ENCODE results near the gene AP2M1.

AP2M1 gene

DNA sequence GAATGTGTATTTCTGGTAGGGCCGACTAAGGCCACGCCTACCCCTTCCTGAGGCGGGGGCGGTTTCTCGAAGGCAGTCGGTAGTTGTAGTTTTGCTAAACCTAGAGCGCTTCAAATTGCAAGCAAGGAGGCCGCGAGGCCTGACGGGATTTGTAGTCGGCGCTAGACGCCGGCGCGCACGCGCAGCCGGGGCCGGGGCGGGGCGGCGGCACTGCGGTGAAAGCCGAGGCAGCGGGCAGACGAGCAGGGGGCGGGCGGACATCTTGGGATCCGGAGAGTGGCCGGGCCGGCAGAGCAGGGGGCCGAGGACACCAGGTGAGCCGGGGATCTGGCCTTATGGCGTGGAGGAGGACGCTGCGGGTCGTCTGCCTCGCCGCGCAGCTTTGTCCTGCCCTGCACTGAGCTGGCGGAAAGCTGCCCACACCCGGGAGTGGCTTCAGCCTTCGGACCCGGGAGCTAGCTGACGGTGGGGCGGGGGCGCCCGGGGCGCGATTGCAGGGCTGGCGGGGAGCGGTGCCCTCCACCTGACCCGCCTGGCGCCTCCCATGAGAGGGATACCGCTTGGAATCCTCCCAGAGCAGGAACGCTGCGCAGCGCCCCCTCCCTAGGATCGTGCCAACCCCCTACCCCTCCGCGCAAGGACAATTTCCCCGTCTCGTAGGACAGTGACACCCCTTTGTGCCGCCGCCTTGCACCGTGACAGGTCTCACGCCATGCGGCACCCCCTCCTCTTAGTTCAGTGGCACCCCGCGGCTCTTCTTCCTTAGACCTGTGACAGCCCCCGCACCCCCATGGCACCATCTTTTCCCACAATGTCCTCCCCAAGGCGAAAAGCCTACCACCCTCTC is at the start of gene AP2M1:
Gene AP2M1, plus strand, starts transcription at position 210 of the 847 bp plus-strand sequence. CDS start 2,139 bp downstream, outside the sequence.
- peaks cover 32 to 51% of the 10 kb centered on the region in 2 donors for H3K4me1 Mint-ChIP-seq
- DNase-seq (peak; percentile 99), ATAC-seq (replicated peaks) (peak; percentile 95 to 96)
- H3K4me3 Mint-ChIP-seq, result peak within 1 kb of the TSS; percentile 93 to 100
- H3K27me3 Mint-ChIP-seq, result no peaks in the 10 kb centered on the region
- peak within 1 kb of the TSS; percentile 96 for H3K27ac Mint-ChIP-seq
- H3K9me3 Mint-ChIP-seq, result no peaks in the 10 kb centered on the region
- peaks cover 41 to 58% of the 10 kb centered on the region in 2 donors for H3K36me3 Mint-ChIP-seq

DNA sequence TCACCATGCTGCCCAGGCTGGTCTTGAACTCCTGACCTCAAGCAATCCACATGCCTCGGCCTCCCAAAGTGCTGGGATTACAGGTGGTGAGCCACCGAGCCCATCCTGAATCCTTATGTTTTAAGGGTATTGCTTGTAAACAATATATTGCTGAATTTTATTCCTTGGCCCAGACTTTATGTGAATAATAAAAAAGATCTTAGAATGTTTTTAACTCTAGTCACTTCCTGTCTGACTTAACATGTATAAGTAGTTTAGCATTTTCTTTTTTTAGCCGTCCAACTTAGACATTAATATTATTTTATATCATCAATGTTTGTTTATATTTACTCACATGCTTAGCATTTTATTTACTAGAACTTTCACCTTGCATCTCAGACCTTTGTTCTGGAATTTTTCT is 48.6 kb upstream of the AP2M1 start:
- ATAC-seq (replicated peaks) (no peak), DNase-seq (no peak)
- Mint-ChIP-seq H3K36me3 (no peaks in the 10 kb centered on the region), H3K9me3 (no peaks in the 10 kb centered on the region), H3K4me3 (no peak overlapping the region), H3K27me3 (peaks cover 4 to 5% of the 10 kb centered on the region in 2 donors), H3K27ac (no peak overlapping the region), H3K4me1 (no peaks in the 10 kb centered on the region)

DNA sequence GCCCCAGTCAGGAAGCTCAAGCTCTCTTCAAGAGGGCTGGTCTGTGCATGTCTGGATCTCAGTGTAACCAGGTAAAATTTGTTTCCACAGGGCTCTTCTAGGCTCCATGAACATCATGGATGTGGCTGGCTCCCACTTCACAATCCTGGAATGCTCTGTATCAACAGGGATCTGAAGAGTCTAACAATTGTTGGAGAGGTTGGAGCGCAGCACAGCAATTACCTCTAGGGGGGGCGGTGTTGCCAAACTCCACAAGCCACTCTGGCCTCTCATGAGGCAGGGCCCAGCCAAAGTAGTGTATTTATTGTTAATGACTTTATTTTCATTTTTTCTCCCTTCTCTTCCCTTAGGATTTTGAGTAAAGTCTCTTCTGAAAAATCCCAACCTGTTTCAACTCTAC is 45.6 kb upstream of the AP2M1 start:
- ATAC-seq (replicated peaks), result no peak
- no peaks in the 10 kb centered on the region for H3K27me3 Mint-ChIP-seq
- H3K4me3 Mint-ChIP-seq, result no peak overlapping the region
- H3K9me3 Mint-ChIP-seq, result no peaks in the 10 kb centered on the region
- H3K36me3 Mint-ChIP-seq, result no peaks in the 10 kb centered on the region
- no peak for DNase-seq
- no peak overlapping the region for H3K27ac Mint-ChIP-seq
- peaks cover 2 to 6% of the 10 kb centered on the region in 2 donors for H3K4me1 Mint-ChIP-seq

DNA sequence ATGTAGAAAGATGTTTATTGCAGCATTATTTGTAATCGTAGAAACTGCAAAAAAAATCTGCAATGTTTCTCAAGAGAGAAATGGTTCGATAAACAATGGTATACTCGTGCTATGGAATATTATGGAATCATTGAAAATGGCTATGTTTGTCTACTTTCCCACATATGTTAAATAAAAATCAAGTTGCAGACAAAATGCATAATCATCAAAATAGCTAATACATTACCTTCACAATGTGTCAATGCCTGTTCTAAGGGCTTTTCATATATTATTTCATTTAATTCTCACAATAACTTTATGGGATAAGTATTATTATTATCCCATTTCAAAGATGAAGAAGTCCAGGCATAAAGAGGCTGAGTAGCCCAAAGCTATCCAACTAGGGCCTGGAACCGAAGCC is 41.7 kb upstream of the AP2M1 start:
- H3K9me3 Mint-ChIP-seq, result no peaks in the 10 kb centered on the region
- H3K4me1 Mint-ChIP-seq, result peaks cover 10 to 38% of the 10 kb centered on the region in 2 donors
- H3K27ac Mint-ChIP-seq, result no peak overlapping the region
- ATAC-seq (replicated peaks) (no peak), DNase-seq (no peak)
- peaks cover under 1 to 12% of the 10 kb centered on the region in 2 donors for H3K36me3 Mint-ChIP-seq
- no peaks in the 10 kb centered on the region for H3K27me3 Mint-ChIP-seq
- no peak overlapping the region for H3K4me3 Mint-ChIP-seq

DNA sequence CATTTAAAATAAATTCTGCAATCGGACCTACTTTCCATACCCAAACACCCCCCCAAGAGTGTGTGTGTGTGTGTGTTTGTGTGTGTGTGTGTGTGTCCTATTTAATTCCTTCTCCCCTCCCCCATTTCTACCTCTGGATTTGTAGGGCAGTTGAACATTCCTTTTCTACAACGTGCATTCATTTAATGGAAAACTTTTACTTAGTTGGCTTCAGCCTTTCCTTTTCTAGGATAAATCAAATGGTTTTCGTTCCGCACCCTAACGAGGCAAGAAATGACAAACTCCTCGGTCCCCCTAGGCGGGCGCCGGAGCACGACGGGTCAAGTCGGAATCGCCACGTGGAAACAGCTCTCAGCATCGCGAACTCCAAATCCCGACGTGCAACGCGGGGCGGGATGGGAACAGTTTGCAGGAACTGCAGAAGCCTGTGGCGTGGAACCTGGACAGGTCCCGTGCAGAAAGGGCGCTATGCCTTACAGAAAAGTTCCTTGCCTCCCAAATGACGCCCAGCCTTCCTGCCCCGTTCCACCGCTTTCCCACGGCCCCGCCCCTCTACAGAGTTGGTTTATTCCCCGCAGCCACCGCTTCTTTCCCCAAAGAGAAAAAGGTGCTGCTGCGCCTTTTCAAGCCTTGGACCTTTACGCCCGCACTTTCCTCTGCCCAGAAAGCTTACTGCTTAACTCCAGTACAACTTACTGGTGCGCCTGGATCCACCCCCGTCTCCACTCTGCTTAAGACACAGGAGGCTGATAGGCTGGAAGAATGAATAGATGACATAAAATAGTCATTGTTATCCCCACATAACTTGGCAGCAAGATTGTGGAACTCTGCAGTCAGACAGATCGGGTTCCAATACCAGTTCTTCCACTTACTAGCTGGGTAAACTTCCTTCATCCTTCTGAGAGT is 40.6 kb upstream of the AP2M1 start:
- H3K4me1 Mint-ChIP-seq, result peaks cover 10 to 40% of the 10 kb centered on the region in 2 donors
- H3K4me3 Mint-ChIP-seq, result peak overlapping the region; percentile 96 to 99
- no peaks in the 10 kb centered on the region for H3K9me3 Mint-ChIP-seq
- H3K27ac Mint-ChIP-seq, result peak overlapping the region; percentile 98
- H3K36me3 Mint-ChIP-seq, result peaks cover 2 to 14% of the 10 kb centered on the region in 2 donors
- ATAC-seq (replicated peaks) (peak; percentile 45 to 47), DNase-seq (peak; percentile 51)
- no peaks in the 10 kb centered on the region for H3K27me3 Mint-ChIP-seq

DNA sequence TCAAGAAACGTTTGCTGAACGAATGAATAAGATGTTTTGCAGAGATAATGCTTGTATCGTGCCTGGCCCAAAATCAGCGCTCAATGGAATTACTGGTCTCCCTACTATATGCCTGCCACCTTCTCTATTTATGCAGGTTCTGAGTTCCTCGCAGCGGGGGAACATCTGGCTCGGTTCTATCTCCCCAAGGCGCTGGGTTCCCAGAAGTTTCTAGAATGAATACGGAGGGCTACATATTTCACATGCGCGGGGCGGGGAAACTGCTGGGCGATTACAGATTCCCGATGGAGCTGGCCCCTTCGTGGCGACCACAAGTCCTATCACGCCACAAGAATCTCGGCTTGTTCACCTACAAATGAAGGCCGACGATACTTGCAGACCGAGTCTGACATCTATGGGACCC is 39.9 kb upstream of the AP2M1 start:
- H3K4me1 Mint-ChIP-seq, result peaks cover 10 to 40% of the 10 kb centered on the region in 2 donors
- peak overlapping the region; percentile 96 to 99 for H3K4me3 Mint-ChIP-seq
- peaks cover 2 to 14% of the 10 kb centered on the region in 2 donors for H3K36me3 Mint-ChIP-seq
- no peaks in the 10 kb centered on the region for H3K27me3 Mint-ChIP-seq
- ATAC-seq (replicated peaks), result peak; percentile 52 to 58
- no peaks in the 10 kb centered on the region for H3K9me3 Mint-ChIP-seq
- no peak for DNase-seq
- H3K27ac Mint-ChIP-seq, result peak overlapping the region; percentile 98

DNA sequence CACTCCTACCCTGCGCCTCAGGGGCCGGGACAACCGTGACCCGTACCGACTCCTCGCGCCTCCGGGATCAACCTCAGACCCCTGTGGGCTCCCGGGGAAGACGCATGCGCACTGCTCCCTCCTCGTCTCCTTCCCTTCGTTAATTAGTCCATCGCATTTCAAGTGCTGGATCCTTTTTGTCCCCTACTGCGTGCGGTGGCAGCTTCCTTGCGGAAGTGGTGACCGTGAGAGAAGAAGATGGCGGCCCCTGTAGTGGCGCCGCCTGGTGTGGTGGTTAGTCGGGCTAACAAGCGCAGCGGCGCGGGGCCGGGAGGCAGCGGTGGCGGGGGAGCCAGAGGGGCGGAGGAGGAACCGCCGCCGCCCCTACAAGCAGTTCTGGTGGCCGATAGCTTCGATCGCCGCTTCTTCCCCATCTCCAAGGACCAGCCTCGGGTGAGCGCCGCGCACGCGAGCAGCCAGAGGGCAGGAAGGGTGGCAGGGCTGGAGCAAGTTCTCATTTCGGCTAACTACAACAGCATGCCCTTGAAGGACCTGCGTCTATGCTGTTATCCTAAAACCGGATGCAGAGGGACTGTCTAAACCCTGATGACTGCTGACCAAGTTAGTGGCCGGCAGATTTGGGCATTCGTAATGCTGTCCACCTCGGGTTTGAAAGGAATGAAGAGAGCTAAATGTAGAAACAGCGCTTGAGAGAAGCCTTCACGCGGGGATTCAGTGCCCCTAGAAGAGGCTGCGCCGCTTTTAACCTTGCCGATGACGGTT is 39.3 kb upstream of the AP2M1 start, which contains the start of gene EIF2B5:
Gene EIF2B5, plus strand, starts transcription at position 210 of the 762 bp plus-strand sequence. Its CDS starts 28 bp downstream, at position 238.
- Mint-ChIP-seq H3K36me3 (peaks cover 6 to 19% of the 10 kb centered on the region in 2 donors), H3K27ac (peak within 1 kb of the TSS; percentile 98), H3K9me3 (no peaks in the 10 kb centered on the region), H3K4me1 (peaks cover 11 to 40% of the 10 kb centered on the region in 2 donors), H3K4me3 (peak within 1 kb of the TSS; percentile 96 to 99), H3K27me3 (no peaks in the 10 kb centered on the region)
- peak; percentile 90 to 92 for ATAC-seq (replicated peaks)
- DNase-seq, result peak; percentile 87

DNA sequence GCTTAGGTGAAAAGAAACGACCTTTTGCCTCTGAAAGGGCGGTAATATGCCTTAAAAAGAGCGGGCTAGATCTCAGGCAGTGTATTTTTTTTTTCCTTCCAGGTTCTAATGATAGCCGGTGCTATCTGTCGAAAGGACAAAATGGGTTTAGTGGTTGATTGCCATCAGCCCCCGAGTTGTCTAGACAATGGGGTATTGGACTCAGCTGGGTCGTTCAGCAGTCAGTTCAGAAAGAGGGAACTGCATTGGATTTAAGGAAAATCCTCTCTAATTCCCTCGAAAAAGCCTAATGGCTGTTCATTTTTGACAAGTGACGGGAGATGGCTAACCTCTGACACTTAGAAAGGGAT is 38.8 kb upstream of the AP2M1 start:
- H3K27me3 Mint-ChIP-seq, result no peaks in the 10 kb centered on the region
- ATAC-seq (replicated peaks) (no peak), DNase-seq (no peak)
- H3K9me3 Mint-ChIP-seq, result no peaks in the 10 kb centered on the region
- peak overlapping the region; percentile 98 for H3K27ac Mint-ChIP-seq
- H3K36me3 Mint-ChIP-seq, result peaks cover 10 to 22% of the 10 kb centered on the region in 2 donors
- peaks cover 13 to 40% of the 10 kb centered on the region in 2 donors for H3K4me1 Mint-ChIP-seq
- H3K4me3 Mint-ChIP-seq, result peak overlapping the region; percentile 96 to 99

DNA sequence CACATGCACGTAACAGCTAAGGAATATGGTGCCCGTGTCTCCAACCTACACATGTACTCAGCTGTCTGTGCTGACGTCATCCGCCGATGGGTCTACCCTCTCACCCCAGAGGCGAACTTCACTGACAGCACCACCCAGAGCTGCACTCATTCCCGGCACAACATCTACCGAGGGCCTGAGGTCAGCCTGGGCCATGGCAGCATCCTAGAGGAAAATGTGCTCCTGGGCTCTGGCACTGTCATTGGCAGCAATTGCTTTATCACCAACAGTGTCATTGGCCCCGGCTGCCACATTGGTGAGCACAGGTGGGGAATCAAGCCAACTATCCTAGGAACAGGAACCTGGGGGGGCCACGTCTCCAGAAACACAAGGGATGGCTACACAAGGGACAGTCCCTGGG is 34.2 kb upstream of the AP2M1 start:
- DNase-seq (no peak), ATAC-seq (replicated peaks) (no peak)
- H3K4me3 Mint-ChIP-seq, result no peak overlapping the region
- no peaks in the 10 kb centered on the region for H3K9me3 Mint-ChIP-seq
- H3K27me3 Mint-ChIP-seq, result no peaks in the 10 kb centered on the region
- H3K36me3 Mint-ChIP-seq, result peaks cover 30 to 41% of the 10 kb centered on the region in 2 donors
- H3K4me1 Mint-ChIP-seq, result peaks cover 24 to 26% of the 10 kb centered on the region in 2 donors
- H3K27ac Mint-ChIP-seq, result peak overlapping the region; percentile 10

DNA sequence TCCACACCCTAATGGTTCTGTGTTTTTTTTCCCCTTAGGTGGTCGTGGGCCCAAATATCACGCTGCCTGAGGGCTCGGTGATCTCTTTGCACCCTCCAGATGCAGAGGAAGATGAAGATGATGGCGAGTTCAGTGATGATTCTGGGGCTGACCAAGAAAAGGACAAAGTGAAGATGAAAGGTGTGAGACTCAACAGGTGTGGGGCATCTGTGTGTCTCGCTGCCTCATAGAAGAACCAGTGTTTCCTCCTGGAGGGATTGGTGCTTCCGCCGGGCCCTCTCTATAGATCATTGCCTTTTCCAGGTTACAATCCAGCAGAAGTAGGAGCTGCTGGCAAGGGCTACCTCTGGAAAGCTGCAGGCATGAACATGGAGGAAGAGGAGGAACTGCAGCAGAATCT is 32.5 kb upstream of the AP2M1 start:
- ATAC-seq (replicated peaks) (no peak), DNase-seq (no peak)
- Mint-ChIP-seq H3K9me3 (no peaks in the 10 kb centered on the region), H3K27me3 (no peaks in the 10 kb centered on the region), H3K36me3 (peaks cover 30 to 45% of the 10 kb centered on the region in 2 donors), H3K4me1 (peaks cover 9 to 23% of the 10 kb centered on the region in 2 donors), H3K27ac (peak overlapping the region; percentile 87), H3K4me3 (no peak overlapping the region)

DNA sequence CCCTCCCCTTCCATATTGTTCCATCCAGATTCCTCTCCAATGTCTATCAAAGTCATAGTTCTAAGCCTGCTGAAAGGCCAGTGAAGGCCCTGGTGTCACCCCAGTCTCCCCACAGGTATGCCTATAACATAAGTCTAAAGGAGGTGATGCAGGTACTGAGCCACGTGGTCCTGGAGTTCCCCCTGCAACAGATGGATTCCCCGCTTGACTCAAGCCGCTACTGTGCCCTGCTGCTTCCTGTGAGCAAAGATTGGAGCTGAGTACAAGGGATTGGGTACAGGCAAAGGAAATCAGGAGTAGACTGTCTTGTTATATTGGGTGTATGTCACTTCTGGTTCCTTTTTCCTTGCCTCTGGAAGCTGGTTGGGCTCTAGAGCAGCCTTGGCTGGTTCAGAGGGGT is 31.3 kb upstream of the AP2M1 start:
- H3K4me3 Mint-ChIP-seq, result no peak overlapping the region
- no peaks in the 10 kb centered on the region for H3K27me3 Mint-ChIP-seq
- H3K27ac Mint-ChIP-seq, result peak overlapping the region; percentile 73
- H3K4me1 Mint-ChIP-seq, result peaks cover 6 to 20% of the 10 kb centered on the region in 2 donors
- H3K36me3 Mint-ChIP-seq, result peaks cover 29 to 38% of the 10 kb centered on the region in 2 donors
- no peak for DNase-seq
- no peaks in the 10 kb centered on the region for H3K9me3 Mint-ChIP-seq
- peak in 1 of 2 donors; percentile 69 for ATAC-seq (replicated peaks)

DNA sequence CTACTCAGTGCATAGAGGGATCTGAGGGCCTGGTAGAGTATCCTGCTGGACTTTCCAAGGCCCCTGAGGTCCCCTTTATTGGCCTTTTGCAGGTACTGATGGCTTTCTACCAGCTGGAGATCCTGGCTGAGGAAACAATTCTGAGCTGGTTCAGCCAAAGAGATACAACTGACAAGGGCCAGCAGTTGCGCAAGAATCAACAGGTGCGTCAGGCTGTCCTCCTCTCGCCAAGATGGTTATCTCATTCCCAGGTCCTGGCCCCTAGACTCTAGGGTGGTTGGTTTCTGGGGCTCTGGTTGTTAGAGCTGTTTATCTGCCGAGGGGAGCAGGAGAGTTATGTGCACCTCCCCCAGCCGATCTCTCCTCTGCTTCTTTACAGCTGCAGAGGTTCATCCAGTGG is 30.1 kb upstream of the AP2M1 start:
- Mint-ChIP-seq H3K27me3 (no peaks in the 10 kb centered on the region), H3K4me1 (peaks cover 9 to 20% of the 10 kb centered on the region in 2 donors), H3K9me3 (no peaks in the 10 kb centered on the region), H3K27ac (no peak overlapping the region), H3K36me3 (peaks cover 29 to 38% of the 10 kb centered on the region in 2 donors), H3K4me3 (no peak overlapping the region)
- no peak for ATAC-seq (replicated peaks)
- no peak for DNase-seq

DNA sequence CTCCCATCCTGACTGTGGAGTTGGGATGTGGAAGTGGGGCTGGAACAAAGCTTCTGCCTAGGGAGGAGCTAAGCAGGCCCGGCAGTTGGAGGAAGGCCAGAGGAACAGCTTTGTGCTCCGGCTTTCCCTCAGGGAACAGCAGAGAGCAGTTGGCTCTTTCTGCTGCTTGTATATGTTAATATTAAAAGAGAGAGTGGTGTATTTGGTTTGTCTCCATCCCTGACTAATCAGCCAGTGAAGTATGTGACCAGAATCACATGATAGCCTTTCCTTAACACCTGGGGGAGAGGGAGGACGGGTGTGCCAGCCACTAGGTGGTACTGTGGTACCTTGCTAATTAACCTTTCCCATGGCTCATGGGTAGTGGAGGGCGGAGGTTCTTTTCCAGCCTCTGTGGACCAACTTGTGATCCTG is 29.5 kb upstream of the AP2M1 start:
- Mint-ChIP-seq H3K27ac (peak overlapping the region; percentile 59), H3K4me3 (no peak overlapping the region), H3K9me3 (no peaks in the 10 kb centered on the region), H3K27me3 (no peaks in the 10 kb centered on the region), H3K36me3 (peaks cover 26 to 35% of the 10 kb centered on the region in 2 donors), H3K4me1 (peaks cover 9 to 20% of the 10 kb centered on the region in 2 donors)
- no peak for DNase-seq
- ATAC-seq (replicated peaks), result peak; percentile 68 to 78

All from stimulated activated naive B cell treated with anti-CD40 and anti-IgM and Interleukin-4, amounts not matched to agents 10 μg/mL and 1 μg/mL and 100 μg/mL, for 72 hours (primary cell).